Ramos (cell line): Measurements from ENCODE around the gene DNAI1.

ENCODE experiments used
- in situ Hi-C: fragments of 300-500 bp; cut with MboI; formaldehyde crosslinking; loops from one replicate; pipeline ENCODE4 v1.14.3; 2022; ENCODE audit warnings: low sequenced_read_pairs; ENCODE audit not compliant: unreplicated experiment

DNAI1 gene

DNA sequence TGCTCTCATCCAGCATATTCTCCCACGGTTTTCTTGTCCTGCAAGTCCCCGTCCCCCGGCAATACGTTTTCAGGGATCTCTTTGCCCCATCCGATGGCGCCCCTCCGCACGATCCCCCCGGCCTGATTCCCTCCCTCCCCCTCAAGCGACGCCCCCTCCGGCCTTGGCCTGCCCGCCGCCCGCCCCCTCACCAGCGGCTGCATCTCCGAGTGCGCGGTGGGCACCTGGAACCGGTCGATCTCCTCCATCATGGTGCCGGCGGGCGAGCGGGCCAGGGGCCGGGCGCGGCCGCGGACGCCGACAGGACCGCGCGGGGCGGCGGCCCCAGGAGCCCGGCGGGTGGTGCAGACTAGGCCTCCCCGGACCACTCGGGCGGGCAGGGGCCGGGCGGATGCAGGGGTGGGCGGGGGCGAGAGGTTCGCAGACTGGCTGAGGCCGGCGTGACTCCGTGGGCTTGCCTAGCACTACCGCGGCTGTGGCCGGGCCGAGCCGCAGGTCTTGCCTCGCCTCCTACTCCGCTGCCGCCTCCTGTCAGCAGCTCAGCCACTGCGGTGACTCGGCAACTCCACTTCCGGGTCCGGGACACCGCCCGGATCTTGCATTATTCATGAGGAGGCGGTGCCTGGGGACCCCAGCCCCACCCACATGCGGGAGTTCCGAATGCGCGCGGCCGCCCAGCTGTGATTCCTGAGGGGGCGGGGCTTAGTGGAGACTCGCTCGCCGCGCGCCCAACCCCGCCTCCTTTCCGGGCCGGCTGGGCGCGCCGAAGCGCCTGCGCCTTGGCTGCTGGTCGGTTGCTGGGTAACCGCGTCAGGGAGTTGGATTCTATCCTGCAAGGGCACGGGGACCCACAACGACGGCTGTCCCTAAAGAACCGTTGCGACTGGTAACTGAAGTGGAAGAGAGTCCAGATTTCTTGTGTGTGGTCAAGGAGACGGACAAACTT is at the start of gene DNAI1, which contains the start of gene FAM219A:
Gene DNAI1, plus strand, starts transcription at position 793 of the 946 bp plus-strand sequence. CDS start 201 bp downstream, outside the sequence.
Gene FAM219A, minus strand, starts transcription at position 558 of the 946 bp plus-strand sequence. Its CDS starts 307 bp downstream, at position 251.
- in situ Hi-C loops: no loop called here

DNA sequence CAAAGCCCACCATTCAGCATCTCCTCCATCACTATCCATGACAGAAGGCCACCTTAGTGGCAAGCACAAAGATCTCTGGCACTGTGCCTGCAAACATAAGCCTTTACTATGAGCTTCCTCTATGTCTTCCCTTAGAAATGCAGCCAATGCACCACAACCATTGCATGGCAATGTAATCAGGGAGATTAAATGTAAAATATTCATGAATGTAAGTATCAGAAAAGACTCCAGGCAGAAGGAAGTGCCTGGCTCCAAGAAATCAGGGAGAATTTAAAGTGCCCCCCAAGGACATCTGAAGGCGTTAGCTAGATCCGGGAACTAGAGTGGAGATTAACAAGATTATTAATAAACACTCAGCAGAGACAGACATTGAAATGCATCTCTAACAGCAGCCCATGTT is 49.5 kb upstream of the DNAI1 start:
- in situ Hi-C loops: no loop called here

DNA sequence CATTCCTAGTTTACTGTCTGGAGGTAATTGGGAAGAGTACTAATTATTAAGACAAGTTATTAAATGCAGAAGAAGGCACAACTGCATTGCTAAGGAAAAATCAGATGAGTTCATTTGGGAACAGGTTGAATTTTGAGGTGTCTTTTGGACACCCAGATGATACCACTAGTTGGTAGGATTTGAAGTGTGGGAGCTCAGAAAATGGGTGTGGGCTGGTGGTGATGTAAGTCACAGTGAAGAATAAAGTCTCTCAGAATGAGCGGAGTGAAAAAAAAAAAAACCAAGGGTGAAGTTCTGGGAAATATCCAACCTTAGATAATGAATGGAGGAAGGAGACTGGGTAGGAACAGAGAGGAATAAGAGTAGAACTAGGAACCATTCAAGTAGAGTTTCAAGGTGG is 46.3 kb upstream of the DNAI1 start:
- in situ Hi-C loops: no loop called here

DNA sequence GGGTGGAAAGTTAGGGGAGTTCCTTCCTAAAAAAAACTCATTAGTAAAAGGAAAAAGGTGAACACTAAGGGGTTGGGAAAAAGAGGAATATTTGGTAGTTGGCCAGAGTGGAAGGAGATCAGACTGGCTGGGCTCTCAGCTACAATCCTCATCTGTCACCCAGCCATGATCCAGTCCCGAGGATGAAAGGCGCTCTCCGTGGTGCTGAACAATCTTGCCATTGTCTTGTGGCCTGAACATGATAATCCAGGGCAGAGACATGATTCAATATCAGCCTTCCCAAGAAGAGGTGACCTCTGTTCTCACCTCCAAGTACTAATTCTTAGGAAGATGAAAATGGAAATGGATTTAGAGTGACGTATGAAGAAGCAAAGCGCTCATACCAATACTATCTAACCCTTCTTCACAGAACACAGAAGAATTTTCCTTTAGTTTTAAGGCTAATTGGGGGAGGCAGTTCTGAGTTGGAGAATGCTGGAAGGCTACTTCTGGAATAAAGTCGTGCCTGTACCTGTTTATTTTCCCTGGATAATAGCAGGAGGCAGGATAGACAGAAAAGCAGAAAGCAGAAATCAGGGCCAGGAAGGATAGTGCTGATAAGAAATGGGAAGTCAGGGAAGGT is 45.3 kb upstream of the DNAI1 start:
- in situ Hi-C loops: no loop called here

DNA sequence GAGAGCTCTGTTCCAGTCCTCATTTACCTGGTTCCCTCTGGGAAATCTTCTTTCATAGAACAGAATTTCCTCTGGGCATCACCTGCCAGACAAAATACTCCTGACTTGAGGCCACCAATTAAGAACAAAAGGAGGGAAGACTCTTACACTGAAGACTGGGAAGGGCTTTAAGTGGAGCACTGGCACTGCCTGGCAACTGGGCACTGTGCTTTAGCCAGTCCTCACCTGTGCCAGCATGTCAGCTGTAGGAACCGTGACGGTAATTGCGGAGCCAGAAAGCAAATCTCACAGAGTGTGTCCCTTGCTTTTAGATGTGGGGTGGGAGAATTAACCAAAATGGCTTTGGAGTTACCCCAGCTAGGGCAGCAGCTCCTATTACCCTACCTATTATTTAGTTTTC is 40.9 kb upstream of the DNAI1 start:
- in situ Hi-C loops: no loop called here

DNA sequence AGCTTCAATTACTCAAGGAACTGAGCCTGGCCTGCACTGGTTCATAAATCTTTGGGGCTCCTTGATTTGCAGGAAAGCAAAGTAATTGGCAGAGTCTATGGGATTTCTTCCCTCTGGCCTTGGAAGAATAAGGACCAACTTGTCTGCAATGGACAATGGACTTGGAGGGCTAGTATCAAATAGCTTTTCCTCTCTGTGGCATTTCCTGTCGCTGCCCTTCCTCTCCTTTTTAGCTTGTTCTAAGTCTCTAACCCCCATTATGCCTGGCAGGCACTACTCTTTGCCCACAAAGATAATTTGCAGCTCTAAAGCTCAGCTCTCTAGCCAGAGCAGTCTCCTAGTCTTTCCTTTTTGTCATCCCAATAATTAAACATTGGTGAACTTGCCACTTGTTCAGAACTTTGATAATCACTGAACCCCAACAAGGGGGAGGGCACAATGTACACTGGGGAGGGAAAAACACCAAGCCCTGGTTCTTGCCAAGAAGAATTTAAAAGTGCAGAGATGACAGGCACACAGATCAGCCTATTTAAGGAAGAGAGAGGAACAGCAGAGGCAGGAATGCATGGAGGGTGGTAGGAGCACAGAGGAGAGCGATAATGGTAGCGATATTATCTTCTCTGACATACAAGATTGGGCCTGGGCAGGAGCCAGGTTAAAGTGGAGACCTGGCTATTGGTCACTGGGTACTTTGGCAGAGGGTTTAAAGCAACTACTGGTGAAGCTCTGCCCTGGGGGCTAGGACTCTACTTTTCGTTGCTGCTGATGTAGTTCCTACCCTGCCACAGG is 38.7 kb upstream of the DNAI1 start:
- in situ Hi-C loops: no loop called here

DNA sequence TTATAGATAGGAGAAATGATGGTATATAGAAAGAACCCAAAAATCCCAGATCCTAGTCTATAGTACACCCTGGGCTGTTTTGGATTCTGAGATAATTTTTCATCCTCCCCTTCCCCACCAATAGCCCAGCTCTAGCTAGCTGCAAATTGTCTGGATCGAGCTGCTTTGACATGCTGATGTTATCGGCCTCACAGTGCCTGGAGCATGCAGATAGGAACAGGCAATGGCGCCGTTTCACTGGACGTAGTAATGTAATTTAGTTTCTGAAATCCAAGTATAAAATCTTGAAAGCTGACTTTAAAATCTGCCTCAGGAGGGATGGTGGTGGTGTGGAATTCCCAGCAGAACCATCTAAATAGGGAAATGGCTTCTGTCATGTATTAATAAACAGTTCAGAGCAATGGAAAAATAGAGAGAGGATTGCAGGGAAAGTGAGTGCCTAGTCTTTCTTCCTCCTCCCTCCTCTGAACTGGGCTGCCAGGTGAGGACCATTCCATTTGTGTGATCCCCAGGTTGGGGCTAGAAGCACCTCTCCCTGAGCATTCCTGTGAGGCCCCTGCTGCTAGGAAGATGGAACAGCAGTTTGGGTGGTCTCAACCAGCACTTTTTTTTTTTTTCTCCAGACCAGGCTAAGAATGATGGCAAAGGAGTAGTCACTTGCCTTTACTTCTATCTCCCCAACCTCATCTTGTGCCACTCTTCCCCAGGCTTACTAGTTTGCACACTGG is 32.1 kb upstream of the DNAI1 start:
- in situ Hi-C loops: loop anchor here (25.0 kb wide), 1 partner anchor 161 kb away; the partner anchor contains the start of gene CNTFR

DNA sequence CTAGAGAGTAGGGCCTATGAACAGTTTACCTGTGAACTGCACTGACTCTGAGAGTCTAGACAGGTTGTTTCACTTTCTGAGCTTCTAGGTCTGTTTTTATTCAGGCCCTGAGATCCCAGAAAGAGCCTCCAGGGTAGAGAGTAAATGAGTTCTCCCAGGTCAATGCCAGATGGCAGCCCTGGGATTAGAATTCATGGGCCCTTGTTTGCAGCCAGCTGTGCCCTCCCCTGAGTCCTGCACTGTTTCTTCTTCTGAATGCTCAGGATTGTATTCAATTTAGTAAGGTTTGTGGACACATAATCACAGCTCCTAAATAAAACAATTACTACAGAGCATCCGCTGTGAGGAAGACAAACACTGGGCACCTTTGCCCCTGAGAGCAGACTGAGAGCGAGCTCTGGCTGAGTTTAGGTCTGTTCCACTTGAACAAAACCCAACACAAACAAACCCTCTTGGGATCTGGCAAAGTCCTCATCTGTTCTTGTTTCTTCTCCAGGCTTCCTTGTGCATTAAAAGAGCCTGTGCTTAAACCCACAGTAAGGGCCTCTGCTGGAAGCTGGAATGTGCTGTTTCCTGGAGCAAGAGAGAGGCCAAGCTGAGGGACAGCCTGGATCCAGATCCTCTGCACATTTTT is 30.2 kb upstream of the DNAI1 start:
- in situ Hi-C loops: loop anchor here (25.0 kb wide), 1 partner anchor 159 kb away; the partner anchor contains the start of gene CNTFR

DNA sequence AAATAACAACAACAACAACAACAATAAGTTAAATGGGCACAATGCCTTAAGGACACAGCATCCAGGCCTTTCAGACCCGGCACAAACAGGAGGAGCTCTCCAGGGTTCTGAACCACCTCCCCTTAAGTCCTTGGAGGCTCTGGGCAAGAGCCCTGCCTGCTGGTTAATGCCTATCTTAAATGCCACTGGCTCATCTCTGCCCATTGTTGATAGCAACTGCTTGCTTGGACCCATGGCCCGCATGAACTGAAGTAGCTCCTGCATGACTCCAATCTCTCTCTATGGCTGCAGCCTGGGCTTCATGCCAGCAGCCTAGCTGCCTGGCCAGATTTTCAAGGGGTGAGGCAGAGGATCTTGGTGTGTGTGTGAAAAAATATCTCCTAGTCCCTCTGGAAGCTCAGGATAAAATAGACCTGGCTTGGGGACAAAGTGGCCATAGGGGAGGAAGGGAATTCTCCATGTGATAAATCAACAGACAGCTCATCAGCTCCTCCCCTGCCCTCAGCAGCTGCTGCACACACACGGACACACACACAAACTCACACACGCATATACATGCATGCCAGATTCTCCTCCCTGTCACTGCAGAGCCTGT is 27.7 kb upstream of the DNAI1 start:
- in situ Hi-C loops: loop anchor here (5.0 to 25.0 kb wide), 2 partner anchors 61 to 156 kb away; partner anchors contain the start of gene CNTFR

DNA sequence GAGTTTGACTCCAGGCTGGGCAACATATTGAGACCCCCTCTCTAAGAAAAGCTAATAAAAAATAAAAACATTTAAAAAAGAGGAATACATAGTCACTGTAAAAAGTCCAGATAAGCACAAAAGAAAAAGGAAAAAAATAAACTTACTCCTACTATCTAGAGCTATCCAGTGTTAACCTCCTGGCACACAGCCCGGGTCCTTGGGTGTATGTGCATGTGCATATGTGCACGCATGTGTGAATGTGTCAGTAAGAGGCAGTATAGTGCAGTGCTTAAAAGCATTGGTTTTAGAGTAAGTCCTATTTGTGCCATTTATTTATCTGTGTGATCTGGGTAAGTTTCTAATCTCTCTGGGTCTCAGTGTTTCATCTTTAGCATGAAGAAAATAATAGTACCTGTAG is 26.9 kb upstream of the DNAI1 start:
- in situ Hi-C loops: loop anchor here (5.0 to 25.0 kb wide), 2 partner anchors 61 to 156 kb away; partner anchors contain the start of gene CNTFR

DNA sequence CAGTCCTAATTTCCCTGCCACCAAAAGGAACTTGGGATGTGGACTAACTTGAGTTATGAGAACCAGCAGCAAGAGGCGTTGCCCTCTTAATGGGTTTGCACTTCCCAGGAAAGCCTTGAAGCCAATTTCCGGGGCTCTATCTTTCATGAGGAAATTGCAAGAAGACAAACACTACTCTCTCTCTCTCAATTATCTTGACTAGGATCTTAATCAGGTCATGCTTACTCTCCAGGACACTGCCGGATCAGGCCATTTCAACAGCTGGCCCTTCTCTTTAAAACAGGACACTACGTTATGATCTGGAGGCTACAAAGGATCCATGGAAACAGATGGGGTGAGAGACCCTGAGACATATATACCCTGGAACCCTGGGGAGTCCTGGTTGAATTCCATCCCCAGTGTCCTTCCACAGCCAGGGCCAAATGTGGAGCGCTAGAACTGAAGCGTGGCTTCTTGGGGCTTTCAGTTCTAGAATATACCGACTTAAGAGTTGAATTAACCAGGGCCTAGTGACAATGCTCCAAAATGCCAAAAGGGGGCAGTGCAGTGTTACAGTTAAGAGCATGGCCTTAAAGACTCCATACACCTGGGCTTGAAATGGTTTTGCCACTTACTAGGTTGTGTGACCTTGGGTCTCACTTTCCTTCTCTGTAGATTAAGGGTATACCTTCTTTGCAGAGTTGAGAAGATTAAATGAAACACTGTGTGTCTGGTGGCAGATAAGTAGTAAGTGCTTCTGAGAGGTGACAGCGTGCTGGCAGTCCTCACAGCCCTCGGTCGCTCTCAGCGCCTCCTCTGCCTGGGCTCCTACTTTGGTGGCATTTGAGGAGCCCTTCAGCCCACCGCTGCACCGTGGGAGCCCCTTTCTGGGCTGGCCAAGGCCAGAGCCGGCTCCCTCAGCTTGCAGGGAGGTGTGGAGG is 21.3 kb upstream of the DNAI1 start:
- in situ Hi-C loops: loop anchor here (25.0 kb wide), 1 partner anchor 150 kb away; the partner anchor contains the start of gene CNTFR

DNA sequence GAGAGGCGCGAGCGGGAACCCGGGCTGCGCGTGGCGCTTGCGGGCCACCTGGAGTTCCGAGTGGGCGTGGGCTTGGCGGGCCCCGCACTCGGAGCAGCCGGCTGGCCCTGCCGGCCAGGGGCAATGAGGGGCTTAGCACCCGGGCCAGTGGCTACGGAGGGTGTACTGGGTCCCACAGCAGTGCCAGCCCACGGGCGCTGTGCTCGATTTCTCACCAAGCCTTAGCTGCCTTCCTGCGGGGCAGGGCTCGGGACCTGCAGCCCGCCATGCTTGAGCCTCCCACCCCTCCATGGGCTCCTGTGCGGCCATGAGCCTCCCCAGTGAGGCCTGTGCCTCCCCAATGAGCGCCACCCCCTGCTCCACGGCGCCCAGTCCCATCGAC is 20.7 kb upstream of the DNAI1 start:
- in situ Hi-C loops: loop anchor here (25.0 kb wide), 1 partner anchor 149 kb away; the partner anchor contains the start of gene CNTFR

DNA sequence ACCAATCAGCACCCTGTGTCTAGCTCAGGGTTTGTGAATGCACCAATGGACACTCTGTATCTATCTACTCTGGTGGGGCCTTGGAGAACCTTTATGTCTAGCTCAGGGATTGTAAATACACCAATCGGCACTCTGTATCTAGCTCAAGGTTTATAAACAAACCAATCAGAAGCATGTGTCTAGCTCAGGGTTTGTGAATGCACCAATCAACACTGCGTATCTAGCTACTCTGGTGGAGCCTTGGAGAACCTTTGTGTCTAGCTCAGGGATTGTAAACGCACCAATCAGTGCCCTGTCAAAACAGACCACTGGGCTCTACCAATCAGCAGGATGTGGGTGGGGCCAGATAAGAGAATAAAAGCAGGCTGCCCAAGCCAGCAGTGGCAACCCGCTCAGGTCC is 20.1 kb upstream of the DNAI1 start:
- in situ Hi-C loops: loop anchor here (25.0 kb wide), 1 partner anchor 149 kb away; the partner anchor contains the start of gene CNTFR

DNA sequence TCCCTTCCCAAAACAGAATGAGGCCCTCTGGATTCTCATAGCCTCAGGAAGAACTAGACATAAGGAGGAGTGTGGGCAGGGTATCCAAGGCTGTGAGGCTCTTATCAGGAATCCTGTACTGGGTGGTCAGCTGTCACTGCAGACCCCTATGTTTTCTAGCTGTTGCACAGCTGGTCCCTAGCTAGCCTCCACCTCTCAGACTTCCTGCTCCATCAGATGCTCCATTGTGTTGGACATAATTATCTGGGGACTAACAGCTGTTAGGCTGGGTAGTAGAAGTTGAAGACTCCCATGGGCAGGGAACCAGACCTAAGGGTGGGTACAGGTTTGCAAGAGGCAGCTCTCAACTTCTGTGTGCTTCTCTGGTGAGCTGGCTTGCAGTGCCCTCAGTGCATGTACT is 18.6 kb upstream of the DNAI1 start:
- in situ Hi-C loops: loop anchor here (25.0 kb wide), 1 partner anchor 147 kb away; the partner anchor contains the start of gene CNTFR

DNA sequence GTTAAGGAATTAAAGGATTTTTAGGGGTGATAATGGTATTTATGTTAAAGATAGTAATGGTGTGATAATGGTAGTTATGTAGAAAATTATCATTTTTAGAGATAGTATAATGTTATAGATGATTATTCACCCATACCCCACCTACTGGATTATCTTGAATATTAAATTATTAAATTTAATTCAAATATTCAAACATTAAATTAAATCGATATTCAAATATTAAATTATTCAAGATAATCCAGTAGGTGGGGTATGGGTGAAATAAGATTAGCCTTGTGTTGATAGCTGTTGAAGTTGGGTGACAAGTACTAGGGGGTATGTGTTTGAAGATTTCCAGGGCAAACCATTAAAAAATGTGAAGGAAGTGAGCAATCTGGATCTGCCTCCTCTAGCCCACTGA is 15.8 kb upstream of the DNAI1 start:
- in situ Hi-C loops: loop anchor here (25.0 kb wide), 1 partner anchor 145 kb away; the partner anchor contains the start of gene CNTFR

DNA sequence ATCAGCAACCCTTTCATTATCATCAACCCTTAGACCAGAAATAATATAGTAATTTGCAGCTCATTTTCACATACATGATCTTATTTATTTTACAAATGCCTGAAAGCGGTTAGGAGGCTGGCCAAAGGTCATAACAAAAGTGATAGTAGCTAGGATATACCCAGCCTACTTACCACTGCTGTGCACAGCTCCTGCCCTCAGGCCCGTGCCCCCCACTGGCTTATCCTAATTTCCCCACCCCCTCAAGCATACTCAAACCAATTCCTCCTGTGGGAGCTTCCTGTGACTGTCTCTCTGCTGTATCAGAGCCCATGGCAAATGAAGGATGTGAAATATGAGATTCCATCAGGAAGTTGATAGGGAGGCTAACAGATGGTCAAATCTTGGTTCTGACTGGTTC is 15.1 kb upstream of the DNAI1 start:
- in situ Hi-C loops: loop anchor here (25.0 kb wide), 1 partner anchor 144 kb away; the partner anchor contains the start of gene CNTFR

DNA sequence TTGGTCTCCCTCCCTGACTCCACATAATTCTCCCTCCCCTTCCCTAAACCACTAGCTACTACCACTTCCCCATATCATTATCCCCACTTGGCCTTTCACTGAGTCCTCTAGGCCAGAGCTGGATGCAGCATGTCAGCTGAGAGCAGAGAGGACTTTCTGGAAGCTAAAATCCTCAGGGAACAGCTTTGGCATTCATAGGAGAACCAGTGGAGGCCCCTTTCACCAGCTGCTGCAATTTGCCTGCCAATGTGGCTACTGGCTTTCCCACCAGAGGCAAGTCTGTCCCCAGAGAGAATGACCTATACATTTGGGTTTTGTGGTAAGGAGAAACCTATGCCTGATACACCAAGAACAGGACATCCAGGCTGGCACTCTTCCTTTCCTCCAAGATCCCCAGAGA is 14.6 kb upstream of the DNAI1 start:
- in situ Hi-C loops: loop anchor here (25.0 kb wide), 1 partner anchor 143 kb away; the partner anchor contains the start of gene CNTFR
